Measurements from ENCODE around the gene DHDDS.

The DHDDS gene

DNA sequence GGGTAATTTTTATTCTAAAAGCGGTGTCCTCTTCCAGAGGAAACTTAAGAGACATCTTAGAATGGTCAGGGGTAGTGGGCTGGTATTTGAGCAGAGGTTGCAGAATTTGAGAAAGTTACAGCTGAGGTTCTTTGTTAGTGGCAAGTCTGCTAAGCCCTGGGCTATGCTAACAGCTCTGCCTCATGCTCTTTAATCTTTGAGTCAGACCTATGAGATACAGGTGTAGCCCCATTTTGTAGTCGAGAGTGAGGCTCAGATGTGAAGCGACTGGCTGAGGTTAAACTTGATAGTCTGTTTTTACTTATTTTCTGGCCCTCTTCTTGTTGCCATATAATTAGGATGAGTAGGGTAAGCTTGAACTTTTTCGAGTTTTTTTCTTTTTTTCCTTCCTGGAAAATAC lies 44.8 kb downstream of the DHDDS start:
- H3K4me3 ChIP-seq (replicated peaks; ENCODE audit: low read depth, low read length) = no peak overlapping the region
- DNase-seq (ENCODE audit: low read depth) = no peak
- TF ChIP-seq, protein P1, sequence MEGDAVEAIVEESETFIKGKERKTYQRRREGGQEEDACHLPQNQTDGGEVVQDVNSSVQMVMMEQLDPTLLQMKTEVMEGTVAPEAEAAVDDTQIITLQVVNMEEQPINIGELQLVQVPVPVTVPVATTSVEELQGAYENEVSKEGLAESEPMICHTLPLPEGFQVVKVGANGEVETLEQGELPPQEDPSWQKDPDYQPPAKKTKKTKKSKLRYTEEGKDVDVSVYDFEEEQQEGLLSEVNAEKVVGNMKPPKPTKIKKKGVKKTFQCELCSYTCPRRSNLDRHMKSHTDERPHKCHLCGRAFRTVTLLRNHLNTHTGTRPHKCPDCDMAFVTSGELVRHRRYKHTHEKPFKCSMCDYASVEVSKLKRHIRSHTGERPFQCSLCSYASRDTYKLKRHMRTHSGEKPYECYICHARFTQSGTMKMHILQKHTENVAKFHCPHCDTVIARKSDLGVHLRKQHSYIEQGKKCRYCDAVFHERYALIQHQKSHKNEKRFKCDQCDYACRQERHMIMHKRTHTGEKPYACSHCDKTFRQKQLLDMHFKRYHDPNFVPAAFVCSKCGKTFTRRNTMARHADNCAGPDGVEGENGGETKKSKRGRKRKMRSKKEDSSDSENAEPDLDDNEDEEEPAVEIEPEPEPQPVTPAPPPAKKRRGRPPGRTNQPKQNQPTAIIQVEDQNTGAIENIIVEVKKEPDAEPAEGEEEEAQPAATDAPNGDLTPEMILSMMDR (IDR thresholded peaks at IDR 0.05; ENCODE audit: low read length, missing control alignments) = no peak

DNA sequence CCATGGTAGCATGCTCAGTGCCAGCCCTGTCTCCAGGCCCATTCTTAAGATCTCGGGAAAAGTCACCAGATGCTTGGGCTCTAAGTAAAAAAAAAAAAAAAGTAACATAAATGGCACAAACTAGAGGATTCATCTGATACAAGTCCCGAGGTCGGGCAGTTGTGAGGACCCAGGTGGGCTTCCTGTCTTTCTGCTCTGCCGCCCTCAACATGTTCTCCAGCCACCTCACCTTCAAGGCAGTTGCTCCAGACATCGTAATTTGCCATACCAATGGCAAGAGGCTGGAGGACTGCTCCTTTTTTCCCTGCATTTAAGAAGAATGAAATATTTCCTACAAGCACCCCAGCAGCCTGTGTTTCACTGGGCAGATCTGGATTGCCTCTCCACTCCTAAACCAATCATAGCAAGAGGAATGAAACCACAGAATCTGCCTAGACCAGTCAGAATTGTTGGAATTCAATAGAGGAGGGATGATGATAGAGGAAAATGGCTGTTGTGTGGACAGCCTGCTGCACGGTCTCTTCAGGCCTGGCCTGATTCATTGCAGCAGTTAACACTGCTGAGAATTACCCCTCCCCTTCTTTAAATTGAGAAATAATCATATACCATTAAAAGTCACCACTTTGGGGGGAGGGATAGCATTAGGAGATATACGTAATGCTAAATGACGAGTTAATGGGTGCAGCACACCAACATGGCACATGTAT lies 45.5 kb downstream of the DHDDS start:
- DNase-seq (ENCODE audit: low read depth) = no peak
- TF ChIP-seq, protein P1 (IDR thresholded peaks at IDR 0.05; ENCODE audit: low read length, missing control alignments) = no peak
- no peak overlapping the region for H3K4me3 ChIP-seq (replicated peaks; ENCODE audit: low read depth, low read length)

DNA sequence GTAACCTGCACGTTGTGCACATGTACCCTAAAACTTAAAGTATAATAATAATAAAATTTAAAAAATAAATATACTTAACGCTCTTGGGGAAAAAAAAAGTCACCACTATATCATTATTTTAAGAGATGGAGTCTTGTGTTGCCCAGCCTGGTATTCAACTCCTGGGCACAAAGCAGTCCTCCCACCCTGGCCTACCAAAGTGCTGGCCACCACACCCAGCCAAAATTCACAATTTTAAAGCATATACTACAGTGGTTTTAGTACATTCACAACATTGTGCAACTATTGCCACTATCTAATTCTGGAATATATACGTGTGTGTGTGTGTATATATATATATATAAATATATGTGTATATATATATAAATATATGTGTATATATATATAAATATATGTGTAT lies 46.0 kb downstream of the DHDDS start:
- TF ChIP-seq, protein P1 (IDR thresholded peaks at IDR 0.05; ENCODE audit: low read length, missing control alignments) = no peak
- no peak for DNase-seq (ENCODE audit: low read depth)
- no peak overlapping the region for H3K4me3 ChIP-seq (replicated peaks; ENCODE audit: low read depth, low read length)

DNA sequence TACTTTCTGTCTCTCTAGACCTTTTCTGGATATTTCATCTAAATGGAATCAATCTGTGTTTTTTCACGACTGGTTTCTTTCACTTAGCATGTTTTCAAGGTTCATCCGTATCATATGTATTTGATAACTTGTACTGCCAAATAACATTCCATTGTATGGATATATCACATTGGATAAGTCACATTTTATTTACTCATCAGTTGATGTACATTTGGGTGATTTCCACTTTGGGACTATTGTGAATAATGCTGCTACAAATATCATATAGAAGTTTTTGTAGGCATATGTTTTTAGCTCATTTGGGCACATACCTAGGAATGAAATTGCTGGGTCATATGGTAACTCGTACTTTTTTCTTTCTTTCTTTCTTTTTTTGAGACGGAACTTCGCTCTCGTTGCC lies 46.9 kb downstream of the DHDDS start:
- H3K4me3 ChIP-seq (replicated peaks; ENCODE audit: low read depth, low read length) = no peak overlapping the region
- TF ChIP-seq, protein P1 (IDR thresholded peaks at IDR 0.05; ENCODE audit: low read length, missing control alignments) = no peak
- no peak for DNase-seq (ENCODE audit: low read depth)

DNA sequence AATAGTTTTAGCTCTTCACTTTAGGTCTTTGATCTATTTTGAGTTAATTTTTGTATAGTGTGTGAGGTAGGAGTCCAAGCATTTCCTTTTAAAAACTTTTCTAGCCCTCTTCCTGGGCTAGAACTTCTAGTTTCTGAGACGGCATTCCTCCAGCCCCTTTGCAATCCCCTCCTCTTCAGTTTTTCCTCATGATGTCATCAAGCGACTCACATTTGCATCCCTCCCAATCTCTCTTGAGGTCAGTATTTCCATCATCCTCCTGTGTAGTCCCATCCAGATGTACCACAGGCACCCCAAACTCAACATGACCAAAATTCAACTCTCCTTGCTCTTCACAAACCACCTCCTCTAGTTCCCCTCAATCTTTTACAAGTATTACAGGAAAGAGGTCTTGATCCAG lies 50.8 kb downstream of the DHDDS start:
- peak; percentile 36 for DNase-seq (ENCODE audit: low read depth)
- no peak overlapping the region for H3K4me3 ChIP-seq (replicated peaks; ENCODE audit: low read depth, low read length)
- TF ChIP-seq, protein P1 (IDR thresholded peaks at IDR 0.05; ENCODE audit: low read length, missing control alignments) = no peak

DNA sequence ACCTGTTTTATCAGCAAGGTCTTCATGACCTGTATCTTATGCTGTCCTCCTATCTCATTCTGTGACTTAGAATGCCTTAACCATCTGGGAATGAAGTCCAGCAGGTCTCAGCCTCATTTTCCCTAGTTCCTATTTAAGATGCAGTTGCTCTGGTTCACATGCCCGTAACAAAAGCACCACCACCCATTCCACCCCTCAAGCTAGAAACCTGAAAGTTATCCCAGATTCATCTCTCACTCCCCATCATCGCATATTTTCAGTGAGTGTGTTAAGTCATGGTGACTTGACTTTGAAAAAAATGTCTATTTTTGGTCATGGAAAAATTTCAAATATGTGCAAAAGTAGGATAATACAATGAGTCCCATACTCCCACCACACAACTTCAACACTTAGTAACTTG lies 51.9 kb downstream of the DHDDS start:
- H3K4me3 ChIP-seq (replicated peaks; ENCODE audit: low read depth, low read length) = no peak overlapping the region
- peak; percentile 49 for DNase-seq (ENCODE audit: low read depth)
- TF ChIP-seq, protein P1 (IDR thresholded peaks at IDR 0.05; ENCODE audit: low read length, missing control alignments) = no peak

DNA sequence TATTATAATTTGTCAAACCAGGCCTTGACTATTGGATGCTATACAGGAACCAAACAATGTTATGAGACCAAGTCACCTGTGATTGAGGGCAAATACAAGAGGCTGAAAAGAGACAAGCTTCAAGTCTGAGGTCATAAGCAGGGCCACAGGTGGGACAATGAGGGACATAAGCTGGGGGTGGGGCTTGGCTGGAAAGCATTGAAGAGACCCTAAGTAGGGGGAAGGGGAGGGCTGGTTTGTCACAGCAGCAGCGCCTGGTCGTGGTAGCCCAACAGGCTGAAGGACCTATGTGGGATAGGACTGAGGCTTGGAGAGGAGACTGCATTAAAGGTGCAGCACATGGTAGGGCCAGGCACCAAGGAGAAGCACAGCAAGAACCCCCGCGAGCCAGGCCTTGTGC lies 58.0 kb downstream of the DHDDS start:
- no peak for DNase-seq (ENCODE audit: low read depth)
- no peak overlapping the region for H3K4me3 ChIP-seq (replicated peaks; ENCODE audit: low read depth, low read length)
- TF ChIP-seq, protein P1 (IDR thresholded peaks at IDR 0.05; ENCODE audit: low read length, missing control alignments) = no peak
